GM12878 (cell line): ENCODE data around the gene SNX3.

Experiments used
- BCLAF1 ChIP-seq: fragments of 450-650 bp; IDR thresholded peaks from 2 replicates; pipeline ENCODE4 v1.6.1; 2017; ENCODE audit warnings: antibody characterized with exemption, mild to moderate bottlenecking, moderate library complexity
- CBX5 ChIP-seq: sonication (generic); IDR thresholded peaks from 2 replicates; pipeline ENCODE4 v1.6.1; 2016; ENCODE audit warnings: low read depth, moderate library complexity, mild to moderate bottlenecking, inconsistent platforms
- CREB1 ChIP-seq: IDR thresholded peaks from 2 replicates; pipeline ENCODE4 v1.6.1; 2012; ENCODE audit warnings: low read depth, mild to moderate bottlenecking, inconsistent platforms
- EED ChIP-seq: sonication (generic); IDR thresholded peaks from 2 replicates; pipeline ENCODE4 v1.6.1; 2016; ENCODE audit warnings: antibody characterized with exemption, low read depth
- ETV6 ChIP-seq, 2 experiments: fragments of 450-650 bp in 1 of 2; IDR thresholded peaks in 1 of 2; conservative IDR thresholded peaks in 1 of 2; 2 replicates each; pipeline ENCODE4 v1.6.1; 2014; ENCODE audit warnings: antibody characterized with exemption in 1 of 2, borderline replicate concordance in 1 of 2, low read depth in 1 of 2, mild to moderate bottlenecking in 1 of 2, moderate library complexity in 1 of 2
- NR2F1 ChIP-seq: fragments of 450-650 bp; conservative IDR thresholded peaks from 2 replicates; pipeline ENCODE4 v1.6.1; 2017; ENCODE audit warnings: mild to moderate bottlenecking
- SP1 ChIP-seq: IDR thresholded peaks from one replicate; pipeline ENCODE4 v1.6.1; 2011; ENCODE audit warnings: low read depth, low read length
- SREBF2 ChIP-seq: IDR thresholded peaks from 2 replicates; pipeline ENCODE4 v1.6.1; 2012; ENCODE audit warnings: mild to moderate bottlenecking, low read length
- ZNF622 ChIP-seq: fragments of 450-650 bp; IDR thresholded peaks from 2 replicates; pipeline ENCODE4 v1.6.1; 2017; ENCODE audit warnings: mild to moderate bottlenecking, inconsistent platforms
- TF ChIP-seq, protein P1 (sequence below), 3 experiments: IDR thresholded peaks in 2 of 3; conservative IDR thresholded peaks in 1 of 3; 2 replicates each; pipeline ENCODE4 v1.5.1; 2011; ENCODE audit warnings: low read depth in 3 of 3, low read length in 3 of 3, mild to moderate bottlenecking in 3 of 3, control low read depth in 2 of 3, moderate library complexity in 2 of 3, inconsistent platforms in 1 of 3, mixed read lengths in 1 of 3; ENCODE audit not compliant: control insufficient read depth in 2 of 3, insufficient read depth in 1 of 3; ENCODE audit errors: extremely low read depth in 1 of 3

DNA sequence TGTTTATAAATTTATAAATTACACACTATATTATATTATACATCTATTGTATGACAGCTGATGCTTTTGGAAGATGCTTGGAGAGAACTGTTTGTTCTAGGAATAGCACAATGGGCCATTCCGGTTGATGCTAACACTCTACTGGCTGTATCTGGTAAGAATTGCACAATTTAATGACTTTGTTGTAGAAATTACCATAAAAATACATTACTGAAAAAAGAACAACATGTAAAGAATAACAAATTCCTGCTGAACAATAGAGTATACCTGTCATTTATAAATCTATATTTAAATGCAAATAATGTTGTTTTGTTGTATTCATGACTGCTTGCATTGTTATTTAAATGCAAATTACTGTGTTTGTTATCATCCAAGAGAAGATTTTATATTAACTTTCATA is 80.6 kb downstream of the SNX3 start:
- TF ChIP-seq CBX5 (no peak), CREB1 (no peak), SREBF2 (no peak), ETV6 (conservative IDR thresholded peaks at IDR 0.05 in 1 of 2, IDR thresholded peaks at IDR 0.05 in 1 of 2; ENCODE audit: borderline replicate concordance in 1 of 2, low read depth in 1 of 2) (no peak), NR2F1 (no peak), ZNF622 (no peak), EED (no peak), SP1 (no peak), BCLAF1 (no peak)
- TF ChIP-seq, protein P1, sequence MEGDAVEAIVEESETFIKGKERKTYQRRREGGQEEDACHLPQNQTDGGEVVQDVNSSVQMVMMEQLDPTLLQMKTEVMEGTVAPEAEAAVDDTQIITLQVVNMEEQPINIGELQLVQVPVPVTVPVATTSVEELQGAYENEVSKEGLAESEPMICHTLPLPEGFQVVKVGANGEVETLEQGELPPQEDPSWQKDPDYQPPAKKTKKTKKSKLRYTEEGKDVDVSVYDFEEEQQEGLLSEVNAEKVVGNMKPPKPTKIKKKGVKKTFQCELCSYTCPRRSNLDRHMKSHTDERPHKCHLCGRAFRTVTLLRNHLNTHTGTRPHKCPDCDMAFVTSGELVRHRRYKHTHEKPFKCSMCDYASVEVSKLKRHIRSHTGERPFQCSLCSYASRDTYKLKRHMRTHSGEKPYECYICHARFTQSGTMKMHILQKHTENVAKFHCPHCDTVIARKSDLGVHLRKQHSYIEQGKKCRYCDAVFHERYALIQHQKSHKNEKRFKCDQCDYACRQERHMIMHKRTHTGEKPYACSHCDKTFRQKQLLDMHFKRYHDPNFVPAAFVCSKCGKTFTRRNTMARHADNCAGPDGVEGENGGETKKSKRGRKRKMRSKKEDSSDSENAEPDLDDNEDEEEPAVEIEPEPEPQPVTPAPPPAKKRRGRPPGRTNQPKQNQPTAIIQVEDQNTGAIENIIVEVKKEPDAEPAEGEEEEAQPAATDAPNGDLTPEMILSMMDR (IDR thresholded peaks at IDR 0.05 in 2 of 3, conservative IDR thresholded peaks at IDR 0.05 in 1 of 3; ENCODE audit: control insufficient read depth in 2 of 3, extremely low read depth in 1 of 3, insufficient read depth in 1 of 3, low read depth in 3 of 3, low read length in 3 of 3): no peak
